Hepatocyte (in vitro differentiated cells): ENCODE measurements around the gene SERPINB11. TPM values are rescaled to one million over a fixed set of nuclear protein-coding genes. Genes with fewer than 3 reads are reported as not detected.

Experiments used
- DNase-seq: peaks from one replicate; pipeline ENCODE4 v3.0.0-alpha.2; 2016; ENCODE audit warnings: low spot score
- H2AFZ ChIP-seq: fragments of 200-600 bp; sonication (generic); 2 replicates; pipeline ENCODE4 v1.6.0; 2016; ENCODE audit warnings: antibody characterized with exemption, mild to moderate bottlenecking
- H3K27ac ChIP-seq: fragments of 200-600 bp; sonication (generic); 2 replicates; pipeline ENCODE4 v1.5.1; 2016; ENCODE audit warnings: mild to moderate bottlenecking
- H3K27me3 ChIP-seq: fragments of 200-600 bp; sonication (generic); 2 replicates; pipeline ENCODE4 v1.6.1; 2016
- H3K36me3 ChIP-seq: fragments of 200-600 bp; sonication (generic); replicated peaks from 2 replicates; pipeline ENCODE4 v1.5.1; 2016; ENCODE audit warnings: low read depth; ENCODE audit not compliant: insufficient read depth
- H3K4me1 ChIP-seq: fragments of 200-600 bp; sonication (generic); 2 replicates; pipeline ENCODE4 v1.5.1; 2016; ENCODE audit warnings: mild to moderate bottlenecking, moderate library complexity; ENCODE audit not compliant: insufficient read depth
- H3K4me2 ChIP-seq: fragments of 200-600 bp; sonication (generic); 2 replicates; pipeline ENCODE4 v1.6.0; 2016
- H3K4me3 ChIP-seq: fragments of 200-600 bp; sonication (generic); 2 replicates; pipeline ENCODE4 v1.5.1; 2016; ENCODE audit warnings: mild to moderate bottlenecking
- H3K79me2 ChIP-seq: fragments of 200-600 bp; sonication (generic); 2 replicates; pipeline ENCODE4 v1.6.0; 2017; ENCODE audit warnings: mild to moderate bottlenecking
- H3K9me2 ChIP-seq: fragments of 200-600 bp; sonication (generic); replicated peaks from 2 replicates; pipeline ENCODE4 v1.6.0; 2017; ENCODE audit warnings: mild to moderate bottlenecking; ENCODE audit not compliant: insufficient read depth
- H3K9me3 ChIP-seq: fragments of 200-600 bp; sonication (generic); 2 replicates; pipeline ENCODE4 v1.5.1; 2016; ENCODE audit warnings: low read depth, mild to moderate bottlenecking
- H4K20me1 ChIP-seq: fragments of 200-600 bp; sonication (generic); 2 replicates; pipeline ENCODE4 v1.6.0; 2016; ENCODE audit warnings: mild to moderate bottlenecking; ENCODE audit not compliant: insufficient read depth, poor library complexity, severe bottlenecking
- EZH2 ChIP-seq: fragments of 200-600 bp; sonication (generic); IDR thresholded peaks from 2 replicates; pipeline ENCODE4 v1.6.1; 2016; ENCODE audit warnings: antibody characterized with exemption, mild to moderate bottlenecking, borderline replicate concordance
- EZH2phosphoT487 ChIP-seq: fragments of 200-600 bp; sonication (generic); IDR thresholded peaks from one replicate; pipeline ENCODE4 v1.6.1; 2018; ENCODE audit warnings: antibody characterized with exemption, mild to moderate bottlenecking, low read depth, moderate library complexity; ENCODE audit not compliant: unreplicated experiment, severe bottlenecking
- WGBS: methylation state at CpG from one replicate; pipeline ENCODE4 v1.1.6; 2016; ENCODE audit warnings: low lambda C conversion rate; ENCODE audit errors: missing lambda C conversion rate; 5-methylcytosine and 5-hydroxymethylcytosine counted together
- polyA plus RNA-seq: library from polyadenylated mRNA; unstranded; fragments of >200 nt; fragmentation: Nextera tagmentation; extraction: Ambion mirVana; gene quantifications from 2 replicates; pipeline ENCODE4 v1.2.1, GENCODE V29; 2016
- total RNA-seq: library from RNA; depleted of rRNA; stranded (reverse); fragments of >200 nt; gene quantifications from 2 replicates; pipeline ENCODE4 v1.2.3, GENCODE V29; 2014
- TF ChIP-seq, protein P1 (sequence below): fragments of 200-600 bp; sonication (generic); IDR thresholded peaks from 2 replicates; pipeline ENCODE4 v1.5.1; 2016; ENCODE audit warnings: antibody characterized with exemption, mild to moderate bottlenecking; ENCODE audit not compliant: poor library complexity

SERPINB11 gene
- total and polyA plus RNA-seq, 2 experiments from 2014 or later, result not detected

DNA sequence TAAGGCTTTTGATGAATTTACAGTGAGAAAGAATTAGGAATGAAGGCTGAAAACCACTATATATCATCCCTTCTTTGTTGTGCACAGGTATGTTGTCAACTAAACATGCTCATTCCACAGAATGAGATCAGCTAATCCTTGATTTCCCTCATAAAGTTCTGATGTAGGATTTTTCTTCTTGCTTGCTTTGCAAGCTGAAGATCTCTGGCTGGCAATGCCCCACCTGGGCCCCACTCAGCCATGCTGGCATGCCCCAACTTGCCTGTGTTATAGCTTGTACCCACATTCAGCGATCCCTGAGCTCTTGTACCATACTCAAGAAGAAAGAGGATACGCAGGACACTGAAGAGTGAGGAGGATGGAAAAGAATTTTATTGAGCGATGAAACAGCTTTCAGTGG lies 18.0 kb upstream of the SERPINB11 start:
- 98% methylated on average over 3 of the region's 3 CpGs for WGBS

DNA sequence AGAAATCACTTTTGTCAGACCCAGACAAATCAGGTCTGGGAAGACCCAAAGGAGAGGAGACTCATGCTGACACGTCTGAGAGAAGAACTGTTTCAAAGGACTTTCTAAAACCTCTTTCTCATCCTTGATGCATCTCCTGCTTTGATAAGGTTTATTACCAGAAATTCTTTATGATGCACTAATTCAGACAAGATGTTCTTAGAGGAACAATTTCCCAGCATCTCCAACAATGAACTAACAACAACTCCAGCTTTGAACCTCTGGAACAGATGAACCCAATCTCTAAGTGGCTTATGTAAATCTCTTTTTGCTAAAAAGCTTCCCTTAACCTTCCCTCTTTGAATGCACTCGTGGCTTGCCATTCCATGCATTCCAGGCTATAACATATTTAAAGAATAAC lies 15.9 kb upstream of the SERPINB11 start:
- H3K27me3 ChIP-seq, result no peaks in the 10 kb centered on the region
- no peaks in the 10 kb centered on the region for H3K79me2 ChIP-seq
- H3K27ac ChIP-seq, result no peak overlapping the region
- no peaks in the 10 kb centered on the region for H3K36me3 ChIP-seq
- DNase-seq, result no peak
- H3K4me3 ChIP-seq, result no peak overlapping the region
- WGBS, result 44% methylated on average over 2 of the region's 2 CpGs
- H4K20me1 ChIP-seq, result no peaks in the 10 kb centered on the region
- no peaks in the 10 kb centered on the region for H3K9me2 ChIP-seq
- H2AFZ ChIP-seq, result no peak overlapping the region
- H3K9me3 ChIP-seq, result no peaks in the 10 kb centered on the region
- H3K4me2 ChIP-seq, result no peak overlapping the region
- peaks cover 24% of the 10 kb centered on the region for H3K4me1 ChIP-seq
- no peak for TF ChIP-seq EZH2
- TF ChIP-seq EZH2phosphoT487, result no peak
- TF ChIP-seq, protein P1, sequence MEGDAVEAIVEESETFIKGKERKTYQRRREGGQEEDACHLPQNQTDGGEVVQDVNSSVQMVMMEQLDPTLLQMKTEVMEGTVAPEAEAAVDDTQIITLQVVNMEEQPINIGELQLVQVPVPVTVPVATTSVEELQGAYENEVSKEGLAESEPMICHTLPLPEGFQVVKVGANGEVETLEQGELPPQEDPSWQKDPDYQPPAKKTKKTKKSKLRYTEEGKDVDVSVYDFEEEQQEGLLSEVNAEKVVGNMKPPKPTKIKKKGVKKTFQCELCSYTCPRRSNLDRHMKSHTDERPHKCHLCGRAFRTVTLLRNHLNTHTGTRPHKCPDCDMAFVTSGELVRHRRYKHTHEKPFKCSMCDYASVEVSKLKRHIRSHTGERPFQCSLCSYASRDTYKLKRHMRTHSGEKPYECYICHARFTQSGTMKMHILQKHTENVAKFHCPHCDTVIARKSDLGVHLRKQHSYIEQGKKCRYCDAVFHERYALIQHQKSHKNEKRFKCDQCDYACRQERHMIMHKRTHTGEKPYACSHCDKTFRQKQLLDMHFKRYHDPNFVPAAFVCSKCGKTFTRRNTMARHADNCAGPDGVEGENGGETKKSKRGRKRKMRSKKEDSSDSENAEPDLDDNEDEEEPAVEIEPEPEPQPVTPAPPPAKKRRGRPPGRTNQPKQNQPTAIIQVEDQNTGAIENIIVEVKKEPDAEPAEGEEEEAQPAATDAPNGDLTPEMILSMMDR, result no peak

More for the DNA sequence above, 18.0 kb upstream of the SERPINB11 start:
- Histone ChIP-seq H3K79me2 (no peaks in the 10 kb centered on the region), H3K9me2 (no peaks in the 10 kb centered on the region), H4K20me1 (no peaks in the 10 kb centered on the region), H3K9me3 (no peaks in the 10 kb centered on the region), H3K27me3 (no peaks in the 10 kb centered on the region), H2AFZ (no peak overlapping the region), H3K4me3 (no peak overlapping the region), H3K36me3 (no peaks in the 10 kb centered on the region), H3K4me1 (peaks cover 35% of the 10 kb centered on the region), H3K27ac (peak overlapping the region; percentile 97), H3K4me2 (no peak overlapping the region)
- TF ChIP-seq EZH2phosphoT487, result no peak
- TF ChIP-seq EZH2, result no peak
- TF ChIP-seq, protein P1, result no peak
- DNase-seq, result no peak

DNA sequence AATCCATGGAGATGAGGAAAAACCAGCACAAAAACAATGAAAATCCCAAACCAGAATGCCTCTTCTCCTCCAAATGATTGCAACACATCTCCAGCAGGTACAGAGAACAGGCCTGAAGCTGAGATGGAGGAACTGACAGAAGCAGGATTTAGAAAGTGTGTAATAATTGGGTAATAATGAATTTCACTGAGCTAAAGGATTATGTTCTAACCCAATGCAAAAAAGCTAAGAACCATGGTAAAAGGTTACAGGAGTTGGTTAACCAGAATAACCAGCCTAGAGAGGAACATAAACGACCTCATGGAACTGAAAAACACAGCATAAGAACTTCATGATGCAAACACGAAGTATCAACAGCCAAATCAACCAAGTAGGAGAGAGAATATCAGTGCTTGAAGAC lies 13.7 kb upstream of the SERPINB11 start:
- no peak for DNase-seq
- Histone ChIP-seq H3K36me3 (no peaks in the 10 kb centered on the region), H3K4me3 (no peak overlapping the region), H3K4me2 (no peak overlapping the region), H3K9me2 (no peaks in the 10 kb centered on the region), H3K79me2 (no peaks in the 10 kb centered on the region), H3K27me3 (no peaks in the 10 kb centered on the region), H2AFZ (no peak overlapping the region), H3K27ac (no peak overlapping the region), H3K9me3 (no peaks in the 10 kb centered on the region), H3K4me1 (peaks cover 3% of the 10 kb centered on the region), H4K20me1 (no peaks in the 10 kb centered on the region)
- TF ChIP-seq, protein P1, result no peak
- TF ChIP-seq EZH2, result no peak
- TF ChIP-seq EZH2phosphoT487, result no peak
- 79% methylated on average over 2 of the region's 2 CpGs for WGBS

DNA sequence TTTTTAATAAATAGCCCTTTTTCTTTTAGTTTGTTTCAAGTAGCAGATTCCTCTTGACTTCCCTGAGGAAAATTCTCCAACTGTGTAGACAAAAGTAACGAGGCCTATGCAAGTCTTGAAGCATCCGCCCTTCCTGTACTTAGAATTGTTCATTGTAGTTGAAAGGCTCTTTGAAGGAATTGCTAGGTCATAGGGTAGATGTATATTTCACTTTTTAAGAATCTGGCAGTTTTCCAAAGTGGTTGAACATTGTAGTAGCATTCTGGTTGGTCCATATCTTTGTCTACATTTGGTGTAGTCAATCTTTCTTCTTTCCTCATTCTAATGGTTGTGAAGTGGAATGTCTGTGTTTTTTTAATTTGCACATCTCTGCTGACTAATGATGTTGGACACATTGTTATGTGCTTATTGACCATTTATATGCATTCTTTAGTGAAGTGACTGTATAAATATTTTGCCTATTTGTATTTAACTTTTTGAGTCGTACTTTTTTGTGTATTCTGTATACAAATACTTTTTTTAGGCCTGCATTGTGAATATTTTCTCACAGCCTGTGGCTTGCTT lies 5.6 kb upstream of the SERPINB11 start:
- 82% methylated on average over 3 of the region's 3 CpGs for WGBS
- TF ChIP-seq, protein P1, result no peak
- no peak for TF ChIP-seq EZH2
- no peak for TF ChIP-seq EZH2phosphoT487
- H4K20me1 ChIP-seq, result no peaks in the 10 kb centered on the region

More for the DNA sequence above, 5.6 kb upstream of the SERPINB11 start:
- no peaks in the 10 kb centered on the region for H3K9me3 ChIP-seq
- no peaks in the 10 kb centered on the region for H3K36me3 ChIP-seq
- no peaks in the 10 kb centered on the region for H3K9me2 ChIP-seq
- no peak overlapping the region for H2AFZ ChIP-seq
- H3K27me3 ChIP-seq, result no peaks in the 10 kb centered on the region
- H3K4me1 ChIP-seq, result no peaks in the 10 kb centered on the region
- H3K27ac ChIP-seq, result no peak overlapping the region
- no peak overlapping the region for H3K4me2 ChIP-seq
- no peak for DNase-seq
- H3K79me2 ChIP-seq, result no peaks in the 10 kb centered on the region
- no peak overlapping the region for H3K4me3 ChIP-seq
